Endodermal cell (in vitro differentiated cells): ENCODE data around the gene EMP3. TPM values are rescaled to one million over a fixed set of nuclear protein-coding genes. Genes with fewer than 3 reads are reported as not detected.

Source experiments
- DNase-seq: peaks from one replicate; pipeline ENCODE4 v3.0.0-alpha.2; 2017
- H3K27ac ChIP-seq: 2 replicates; pipeline ENCODE4 v1.5.1; 2013; ENCODE audit warnings: mild to moderate bottlenecking, low read depth, low read length, moderate library complexity
- H3K27me3 ChIP-seq: 2 replicates; pipeline ENCODE4 v1.6.1; 2013; ENCODE audit warnings: mild to moderate bottlenecking, low read length, moderate library complexity; ENCODE audit not compliant: insufficient read depth, control insufficient read depth, poor library complexity, severe bottlenecking
- H3K36me3 ChIP-seq: 2 replicates; pipeline ENCODE4 v1.7.0; 2013; ENCODE audit warnings: mild to moderate bottlenecking, low read length, moderate library complexity; ENCODE audit not compliant: control insufficient read depth, insufficient read depth
- H3K4me1 ChIP-seq: one replicate; pipeline ENCODE4 v1.7.0; 2013; ENCODE audit warnings: low read length; ENCODE audit not compliant: control insufficient read depth, insufficient read depth
- H3K4me3 ChIP-seq: 2 replicates; pipeline ENCODE4 v1.5.1; 2013; ENCODE audit warnings: mild to moderate bottlenecking, low read length, moderate library complexity
- H3K9ac ChIP-seq: 2 replicates; pipeline ENCODE4 v1.6.1; 2013; ENCODE audit warnings: mild to moderate bottlenecking, low read length, moderate library complexity; ENCODE audit not compliant: poor library complexity, severe bottlenecking; ENCODE audit errors: extremely low read depth
- H3K9me3 ChIP-seq: 2 replicates; pipeline ENCODE4 v1.6.1; 2013; ENCODE audit warnings: mild to moderate bottlenecking, low read length, moderate library complexity; ENCODE audit not compliant: control insufficient read depth
- H3K27ac Mint-ChIP-seq: 2 replicates; pipeline ENCODE4 v1.8.0; 2020; ENCODE audit warnings: mixed read lengths
- H3K27me3 Mint-ChIP-seq: 2 replicates; pipeline ENCODE4 v1.8.0; 2021; ENCODE audit warnings: mild to moderate bottlenecking, mixed read lengths; ENCODE audit not compliant: insufficient read depth
- H3K36me3 Mint-ChIP-seq: 2 replicates; pipeline ENCODE4 v1.8.0; 2020; ENCODE audit warnings: low read depth, mixed read lengths
- H3K4me1 Mint-ChIP-seq: 2 replicates; pipeline ENCODE4 v1.8.0; 2020; ENCODE audit warnings: mixed read lengths
- H3K4me3 Mint-ChIP-seq: 2 replicates; pipeline ENCODE4 v1.8.0; 2020; ENCODE audit warnings: mild to moderate bottlenecking, moderate library complexity, mixed read lengths
- H3K9me3 Mint-ChIP-seq: 2 replicates; pipeline ENCODE4 v1.8.0; 2020; ENCODE audit warnings: mild to moderate bottlenecking, mixed read lengths
- WGBS, 2 experiments: methylation state at CpG; one replicate each; pipeline versions ENCODE4 v1.1.5 to v1.1.7; 2013; ENCODE audit warnings: missing lambda C conversion rate in 2 of 2, mixed read lengths in 1 of 2; ENCODE audit not compliant: insufficient coverage in 1 of 2, insufficient read length in 1 of 2; 5-methylcytosine and 5-hydroxymethylcytosine counted together
- total RNA-seq, 2 donors: library from RNA; stranded (reverse); fragmentation: NEBNext Ultra II Directional in 1 of 2; extraction: Animal tissue kit (Norgen Biotek cat#: 25700) in 1 of 2; gene quantifications; 2 replicates in 1 of 2; 3 replicates in 1 of 2; pipeline ENCODE4 v1.2.1, GENCODE V29; 2021
- TF ChIP-seq, protein P1 (sequence below): fragments of 200-600 bp; sonication (generic); conservative IDR thresholded peaks from 2 replicates; pipeline ENCODE4 v1.5.0; 2021; ENCODE audit warnings: antibody characterized with exemption, mild to moderate bottlenecking

The EMP3 gene
- total RNA-seq, 2 donors from 2014 or later, result 3.5 TPM

DNA sequence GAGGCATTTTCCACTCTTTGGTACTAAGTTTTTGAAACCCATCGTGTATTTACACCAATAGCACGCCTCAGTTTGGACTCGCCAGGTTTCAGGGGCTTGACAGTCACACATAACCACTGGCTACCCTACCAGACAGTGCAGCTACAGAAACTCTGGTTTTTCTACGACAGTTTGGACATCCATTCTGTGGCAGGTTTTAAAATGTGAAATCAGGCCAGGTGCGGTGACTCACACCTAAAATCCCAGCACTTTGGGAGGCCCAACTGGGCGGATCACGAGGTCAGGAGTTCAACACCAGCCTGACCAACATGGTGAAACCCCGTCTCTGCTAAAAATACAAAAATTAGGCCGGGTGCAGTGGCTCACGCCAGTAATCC is 52.8 kb downstream of the EMP3 start:
- H3K9me3 Mint-ChIP-seq, result no peaks in the 10 kb centered on the region
- Histone ChIP-seq H3K9ac (no peak overlapping the region), H3K36me3 (peaks cover 18% of the 10 kb centered on the region), H3K27ac (no peak overlapping the region), H3K27me3 (no peaks in the 10 kb centered on the region), H3K9me3 (no peaks in the 10 kb centered on the region), H3K4me1 (no peaks in the 10 kb centered on the region), H3K4me3 (no peak overlapping the region)
- H3K36me3 Mint-ChIP-seq, result peaks cover 19% of the 10 kb centered on the region
- no peak overlapping the region for H3K4me3 Mint-ChIP-seq
- no peak for DNase-seq
- no peak overlapping the region for H3K27ac Mint-ChIP-seq
- TF ChIP-seq, protein P1, sequence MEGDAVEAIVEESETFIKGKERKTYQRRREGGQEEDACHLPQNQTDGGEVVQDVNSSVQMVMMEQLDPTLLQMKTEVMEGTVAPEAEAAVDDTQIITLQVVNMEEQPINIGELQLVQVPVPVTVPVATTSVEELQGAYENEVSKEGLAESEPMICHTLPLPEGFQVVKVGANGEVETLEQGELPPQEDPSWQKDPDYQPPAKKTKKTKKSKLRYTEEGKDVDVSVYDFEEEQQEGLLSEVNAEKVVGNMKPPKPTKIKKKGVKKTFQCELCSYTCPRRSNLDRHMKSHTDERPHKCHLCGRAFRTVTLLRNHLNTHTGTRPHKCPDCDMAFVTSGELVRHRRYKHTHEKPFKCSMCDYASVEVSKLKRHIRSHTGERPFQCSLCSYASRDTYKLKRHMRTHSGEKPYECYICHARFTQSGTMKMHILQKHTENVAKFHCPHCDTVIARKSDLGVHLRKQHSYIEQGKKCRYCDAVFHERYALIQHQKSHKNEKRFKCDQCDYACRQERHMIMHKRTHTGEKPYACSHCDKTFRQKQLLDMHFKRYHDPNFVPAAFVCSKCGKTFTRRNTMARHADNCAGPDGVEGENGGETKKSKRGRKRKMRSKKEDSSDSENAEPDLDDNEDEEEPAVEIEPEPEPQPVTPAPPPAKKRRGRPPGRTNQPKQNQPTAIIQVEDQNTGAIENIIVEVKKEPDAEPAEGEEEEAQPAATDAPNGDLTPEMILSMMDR, result no peak
- 93 to 96% methylated on average over 10 of the region's 10 CpGs for WGBS, 2 experiments
- peaks cover 10% of the 10 kb centered on the region for H3K27me3 Mint-ChIP-seq
- no peaks in the 10 kb centered on the region for H3K4me1 Mint-ChIP-seq

DNA sequence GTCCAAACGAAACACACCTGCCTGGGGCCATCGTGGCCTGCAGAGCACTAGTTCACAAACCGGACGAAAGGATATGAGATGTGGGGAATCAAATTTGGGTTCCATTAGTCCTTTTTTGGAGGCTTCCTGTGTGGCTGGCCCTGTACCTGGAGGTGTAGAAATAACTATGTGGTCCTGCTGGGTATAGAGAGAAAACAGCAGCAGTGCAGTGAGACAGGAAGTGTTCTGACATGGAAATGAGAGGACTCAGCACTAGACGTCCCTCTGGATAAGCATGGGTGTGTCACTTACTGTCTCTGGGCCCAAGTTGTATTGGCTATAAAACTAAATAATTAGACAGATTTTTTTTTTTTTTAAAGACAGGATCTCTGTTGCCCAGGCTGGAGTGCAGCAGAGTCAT is 53.7 kb downstream of the EMP3 start:
- Histone ChIP-seq H3K4me1 (no peaks in the 10 kb centered on the region), H3K9me3 (no peaks in the 10 kb centered on the region), H3K36me3 (peaks cover 25% of the 10 kb centered on the region), H3K4me3 (no peak overlapping the region), H3K9ac (no peak overlapping the region), H3K27me3 (no peaks in the 10 kb centered on the region), H3K27ac (no peak overlapping the region)
- WGBS, 2 experiments, result 90 to 91% methylated on average over 5 of the region's 5 CpGs
- H3K36me3 Mint-ChIP-seq, result peaks cover 26% of the 10 kb centered on the region
- no peak overlapping the region for H3K27ac Mint-ChIP-seq
- TF ChIP-seq, protein P1, result no peak
- no peaks in the 10 kb centered on the region for H3K4me1 Mint-ChIP-seq
- DNase-seq, result no peak
- H3K4me3 Mint-ChIP-seq, result no peak overlapping the region
- H3K27me3 Mint-ChIP-seq, result peaks cover 7% of the 10 kb centered on the region
- no peaks in the 10 kb centered on the region for H3K9me3 Mint-ChIP-seq

Other genes starting within 250 kb of the EMP3 start
- 1 to 10 TPM; 1.3 to 1.4 TPM for gene PLA2G4C, start 214.7 kb upstream of the EMP3 start, total RNA-seq
- gene LIG1, start 155.2 kb upstream of the EMP3 start, total RNA-seq, result 100 to 1,000 TPM in 1 of 2 donors, 10 to 100 TPM in 1; 91.6 to 117 TPM
- 10 to 100 TPM in 1 of 2 donors, 1 to 10 TPM in 1; 9.9 to 13.0 TPM for gene ZSWIM9, start 154.9 kb upstream of the EMP3 start, total RNA-seq
- 10 to 100 TPM; 34.0 to 44.6 TPM for gene CARD8, start 69.6 kb upstream of the EMP3 start, total RNA-seq
- gene ZNF114, start 55.5 kb upstream of the EMP3 start, total RNA-seq, result 10 to 100 TPM; 10.6 to 14.6 TPM
- gene TMEM143, start 38.4 kb downstream of the EMP3 start, total RNA-seq, result 10 to 100 TPM; 13.9 to 19.1 TPM
- not detected for gene SYNGR4, start 38.8 kb downstream of the EMP3 start, total RNA-seq
- 100 to 1,000 TPM; 227 to 285 TPM for gene KDELR1, start 66.0 kb downstream of the EMP3 start, total RNA-seq
- 1 to 10 TPM in 1 of 2 donors, under 1 TPM in 1; 0.77 to 1.2 TPM for gene GRIN2D, start 68.1 kb downstream of the EMP3 start, total RNA-seq
- gene GRWD1, start 120.4 kb downstream of the EMP3 start, total RNA-seq, result 10 to 100 TPM; 36.6 to 39.2 TPM
- gene KCNJ14, start 130.0 kb downstream of the EMP3 start, total RNA-seq, result 1 to 10 TPM in 1 of 2 donors, under 1 TPM in 1; 0.73 to 1.1 TPM
- 100 to 1,000 TPM; 106 to 133 TPM for gene CYTH2, start 143.8 kb downstream of the EMP3 start, total RNA-seq
- 10 to 100 TPM; 11.1 to 14.5 TPM for gene LMTK3, start 186.3 kb downstream of the EMP3 start, total RNA-seq
- 1 to 10 TPM in 1 of 2 donors, under 1 TPM in 1; 0.35 to 2.4 TPM for gene SULT2B1, start 226.6 kb downstream of the EMP3 start, total RNA-seq